Glomerular visceral epithelial cell (primary cell): ENCODE data around the gene SFSWAP.
"Not testable (repeated sequence)": the region's sequence is repeated elsewhere in the genome, so short reads cannot be mapped to it uniquely, and the experiment has no call there.

ENCODE experiments used
- DNase-seq: peaks from one replicate; pipeline ENCODE4 v3.0.0-alpha.2; 2016; ENCODE audit errors: extremely low spot score

The SFSWAP gene

GRCh38 chr12:131759176-131759575 is 48.3 kb downstream of the SFSWAP start:
- DNase-seq: no peak

- no peak for DNase-seq
Measured at GRCh38 chr12:131761638-131762037, 50.7 kb downstream of the SFSWAP start.

GRCh38 chr12:131764738-131765137 is 53.8 kb downstream of the SFSWAP start:
- no peak for DNase-seq

- no peak for DNase-seq
Measured at GRCh38 chr12:131765961-131766360, 55.1 kb downstream of the SFSWAP start.

- no peak for DNase-seq
Measured at GRCh38 chr12:131766382-131767107, 55.7 kb downstream of the SFSWAP start.

- DNase-seq: no peak
Measured at GRCh38 chr12:131770120-131770519, 59.2 kb downstream of the SFSWAP start.

GRCh38 chr12:131771965-131772364 is 61.1 kb downstream of the SFSWAP start:
- DNase-seq: no peak

- no peak for DNase-seq
Measured at GRCh38 chr12:131773582-131774221, 62.8 kb downstream of the SFSWAP start.

GRCh38 chr12:131774576-131775391 is 63.9 kb downstream of the SFSWAP start:
- DNase-seq: no peak

- DNase-seq: no peak
Measured at GRCh38 chr12:131775392-131776236, 64.7 kb downstream of the SFSWAP start.

GRCh38 chr12:131776237-131776889 is 65.5 kb downstream of the SFSWAP start:
- DNase-seq: no peak

- DNase-seq: not testable (repeated sequence)
Measured at GRCh38 chr12:131777269-131777668, 66.4 kb downstream of the SFSWAP start.

GRCh38 chr12:131779027-131779426 is 68.1 kb downstream of the SFSWAP start:
- DNase-seq: no peak

GRCh38 chr12:131782061-131782460 is 71.2 kb downstream of the SFSWAP start:
- DNase-seq: no peak

GRCh38 chr12:131783915-131784541 is 73.1 kb downstream of the SFSWAP start:
- peak; percentile 25 for DNase-seq

- no peak for DNase-seq
Measured at GRCh38 chr12:131784909-131785762, 74.2 kb downstream of the SFSWAP start.

GRCh38 chr12:131785763-131786330 is 75.0 kb downstream of the SFSWAP start:
- no peak for DNase-seq

GRCh38 chr12:131786331-131786730 is 75.4 kb downstream of the SFSWAP start:
- DNase-seq: no peak

- DNase-seq: no peak
Measured at GRCh38 chr12:131787143-131787660, 76.3 kb downstream of the SFSWAP start.
